Loucy (cell line): ENCODE results near the gene PIGB.
A peak's percentile ranks its signal among the peaks of the same experiment; 100 is the strongest.
"Not testable (repeated sequence)": the region's sequence is repeated elsewhere in the genome, so short reads cannot be mapped to it uniquely, and the experiment has no call there.

ENCODE experiments used
- H2AFZ ChIP-seq: fragments of 200-600 bp; sonication (generic); 2 replicates; pipeline ENCODE4 v1.6.0; 2016; ENCODE audit warnings: antibody characterized with exemption, mild to moderate bottlenecking, low read length, moderate library complexity
- H3F3A ChIP-seq: fragments of 200-600 bp; 2 replicates; pipeline ENCODE4 v1.6.0; 2016; ENCODE audit warnings: antibody characterized with exemption, low read depth, mild to moderate bottlenecking
- H3K27me3 ChIP-seq: fragments of 200-600 bp; sonication (generic); 2 replicates; pipeline ENCODE4 v1.6.1; 2014; ENCODE audit warnings: low read length, mild to moderate bottlenecking; ENCODE audit not compliant: insufficient read depth, poor library complexity, severe bottlenecking
- H3K36me3 ChIP-seq: fragments of 200-600 bp; sonication (generic); 2 replicates; pipeline ENCODE4 v1.6.1; 2016; ENCODE audit warnings: low read length; ENCODE audit not compliant: insufficient read depth
- H3K4me1 ChIP-seq: fragments of 200-600 bp; sonication (generic); 2 replicates; pipeline ENCODE4 v1.5.1; 2014; ENCODE audit warnings: low read length, mild to moderate bottlenecking; ENCODE audit not compliant: insufficient read depth, poor library complexity, severe bottlenecking
- H3K4me2 ChIP-seq: fragments of 200-600 bp; sonication (generic); 2 replicates; pipeline ENCODE4 v1.6.0; 2014; ENCODE audit warnings: antibody characterized with exemption, low read length, low read depth, mild to moderate bottlenecking; ENCODE audit not compliant: poor library complexity, severe bottlenecking
- H3K4me3 ChIP-seq: fragments of 200-600 bp; sonication (generic); 2 replicates; pipeline ENCODE4 v1.5.1; 2014; ENCODE audit warnings: low read length, mild to moderate bottlenecking, mixed read lengths; ENCODE audit not compliant: poor library complexity, severe bottlenecking
- H3K79me2 ChIP-seq: fragments of 200-600 bp; sonication (generic); 2 replicates; pipeline ENCODE4 v1.6.1; 2014; ENCODE audit warnings: low read length; ENCODE audit not compliant: insufficient read depth
- H3K9ac ChIP-seq: fragments of 200-600 bp; sonication (generic); 2 replicates; pipeline ENCODE4 v1.6.0; 2014; ENCODE audit warnings: mild to moderate bottlenecking, low read depth, low read length, moderate library complexity; ENCODE audit not compliant: poor library complexity, severe bottlenecking
- H3K9me2 ChIP-seq: fragments of 200-600 bp; sonication (generic); replicated peaks from 2 replicates; pipeline ENCODE4 v1.6.1; 2016; ENCODE audit warnings: low read depth, low read length, mixed read lengths
- H3K9me3 ChIP-seq: fragments of 200-600 bp; sonication (generic); 2 replicates; pipeline ENCODE4 v1.6.1; 2014; ENCODE audit warnings: mild to moderate bottlenecking, antibody characterized with exemption, low read length, low read depth; ENCODE audit not compliant: insufficient read depth
- H4K20me1 ChIP-seq: fragments of 200-600 bp; sonication (generic); 2 replicates; pipeline ENCODE4 v1.6.0; 2014; ENCODE audit warnings: antibody characterized with exemption, low read length, mild to moderate bottlenecking; ENCODE audit not compliant: insufficient read depth, poor library complexity, severe bottlenecking
- EZH2phosphoT487 ChIP-seq: fragments of 200-600 bp; IDR thresholded peaks from 2 replicates; pipeline ENCODE4 v1.6.1; 2018; ENCODE audit warnings: antibody characterized with exemption, mild to moderate bottlenecking, moderate library complexity, borderline replicate concordance
- TF ChIP-seq, protein P1 (sequence below): fragments of 200-600 bp; sonication (generic); conservative IDR thresholded peaks from 2 replicates; pipeline ENCODE4 v1.5.1; 2014; ENCODE audit warnings: mild to moderate bottlenecking, antibody characterized with exemption, low read length

PIGB gene

DNA sequence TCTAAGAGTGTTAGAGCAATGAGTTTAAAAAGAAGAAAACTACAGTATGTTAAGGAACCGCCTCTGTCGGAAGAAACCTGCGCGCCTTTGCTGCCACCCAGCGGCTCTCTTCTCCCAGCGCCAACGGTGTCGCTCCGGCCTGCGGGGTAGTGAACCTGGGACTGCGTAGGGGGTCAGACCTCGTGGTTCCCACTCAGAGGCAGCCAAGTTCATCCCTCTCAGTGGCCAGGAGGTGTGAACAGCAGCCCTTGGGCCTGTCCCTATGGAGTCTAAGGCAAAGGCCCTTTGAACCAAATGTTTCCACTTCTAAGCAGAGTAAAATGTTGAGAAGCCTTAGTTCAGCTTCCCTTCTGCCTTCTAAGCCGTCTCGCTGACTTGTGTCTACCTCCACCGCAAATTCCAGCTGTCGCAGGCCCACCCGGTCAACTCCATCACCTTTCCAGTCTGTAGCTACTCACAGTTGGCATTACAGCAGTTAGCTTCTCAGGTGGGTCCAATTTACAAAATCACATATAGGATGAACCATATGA is 28.4 kb upstream of the PIGB start:
- Histone ChIP-seq H2AFZ (peak overlapping the region; percentile 98), H3K4me2 (peak overlapping the region; percentile 85), H3K9me2 (no peaks in the 10 kb centered on the region), H3K4me1 (peaks cover 17% of the 10 kb centered on the region), H3K4me3 (peak overlapping the region; percentile 93), H3K9ac (peak overlapping the region; percentile 89), H4K20me1 (peaks cover 21% of the 10 kb centered on the region), H3K9me3 (no peaks in the 10 kb centered on the region), H3K36me3 (no peaks in the 10 kb centered on the region), H3K27me3 (no peaks in the 10 kb centered on the region), H3F3A (no peaks in the 10 kb centered on the region), H3K79me2 (peaks cover 47% of the 10 kb centered on the region)
- no peak for TF ChIP-seq EZH2phosphoT487
- TF ChIP-seq, protein P1, sequence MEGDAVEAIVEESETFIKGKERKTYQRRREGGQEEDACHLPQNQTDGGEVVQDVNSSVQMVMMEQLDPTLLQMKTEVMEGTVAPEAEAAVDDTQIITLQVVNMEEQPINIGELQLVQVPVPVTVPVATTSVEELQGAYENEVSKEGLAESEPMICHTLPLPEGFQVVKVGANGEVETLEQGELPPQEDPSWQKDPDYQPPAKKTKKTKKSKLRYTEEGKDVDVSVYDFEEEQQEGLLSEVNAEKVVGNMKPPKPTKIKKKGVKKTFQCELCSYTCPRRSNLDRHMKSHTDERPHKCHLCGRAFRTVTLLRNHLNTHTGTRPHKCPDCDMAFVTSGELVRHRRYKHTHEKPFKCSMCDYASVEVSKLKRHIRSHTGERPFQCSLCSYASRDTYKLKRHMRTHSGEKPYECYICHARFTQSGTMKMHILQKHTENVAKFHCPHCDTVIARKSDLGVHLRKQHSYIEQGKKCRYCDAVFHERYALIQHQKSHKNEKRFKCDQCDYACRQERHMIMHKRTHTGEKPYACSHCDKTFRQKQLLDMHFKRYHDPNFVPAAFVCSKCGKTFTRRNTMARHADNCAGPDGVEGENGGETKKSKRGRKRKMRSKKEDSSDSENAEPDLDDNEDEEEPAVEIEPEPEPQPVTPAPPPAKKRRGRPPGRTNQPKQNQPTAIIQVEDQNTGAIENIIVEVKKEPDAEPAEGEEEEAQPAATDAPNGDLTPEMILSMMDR, result peak; percentile 88

DNA sequence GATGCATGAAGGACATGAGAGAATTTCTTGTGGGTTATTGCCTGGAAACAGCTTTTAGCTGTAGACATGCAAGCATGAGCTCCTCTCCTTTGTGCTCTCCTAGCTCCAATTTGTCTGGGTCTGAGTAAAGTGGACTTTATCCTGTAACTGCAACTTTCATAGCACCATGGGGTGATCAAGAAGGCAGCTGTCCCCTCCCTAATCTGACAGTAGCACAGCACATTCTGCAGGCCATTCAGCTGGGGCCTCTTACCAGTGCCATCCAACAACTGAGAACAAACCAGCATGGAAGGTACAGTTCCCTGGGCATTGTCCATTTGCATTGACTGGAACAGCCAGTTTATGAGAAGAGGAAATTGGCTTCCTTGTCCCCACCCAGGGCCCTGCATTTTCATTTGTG is 21.7 kb upstream of the PIGB start:
- Histone ChIP-seq H3K9me2 (no peaks in the 10 kb centered on the region), H3K4me2 (no peak overlapping the region), H3K79me2 (no peaks in the 10 kb centered on the region), H2AFZ (no peak overlapping the region), H3K36me3 (no peaks in the 10 kb centered on the region), H3K9ac (no peak overlapping the region), H3K4me1 (no peaks in the 10 kb centered on the region), H3K27me3 (no peaks in the 10 kb centered on the region), H3K4me3 (no peak overlapping the region), H4K20me1 (no peaks in the 10 kb centered on the region), H3F3A (no peaks in the 10 kb centered on the region), H3K9me3 (no peaks in the 10 kb centered on the region)
- TF ChIP-seq EZH2phosphoT487, result no peak
- TF ChIP-seq, protein P1, result no peak

DNA sequence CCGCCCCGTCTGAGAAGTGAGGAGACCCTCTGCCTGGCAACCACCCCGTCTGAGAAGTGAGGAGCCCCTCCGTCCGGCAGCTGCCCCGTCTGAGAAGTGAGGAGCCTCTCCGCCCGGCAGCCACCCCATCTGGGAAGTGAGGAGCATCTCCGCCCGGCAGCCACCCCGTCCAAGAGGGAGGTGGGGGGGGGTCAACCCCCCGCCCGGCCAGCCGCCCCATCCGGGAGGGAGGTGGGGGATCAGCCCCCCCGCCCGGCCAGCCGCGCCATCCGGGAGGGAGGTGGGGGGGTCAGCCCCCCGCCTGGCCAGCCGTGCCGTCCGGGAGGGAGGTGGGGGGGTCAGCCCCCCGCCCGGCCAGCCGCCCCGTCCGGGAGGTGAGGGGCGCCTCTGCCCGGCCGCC is 16.2 kb upstream of the PIGB start:
- H2AFZ ChIP-seq, H3K9me3 ChIP-seq, H3K4me3 ChIP-seq, H4K20me1 ChIP-seq, H3K4me1 ChIP-seq, H3K9me2 ChIP-seq, H3K4me2 ChIP-seq, H3K79me2 ChIP-seq, H3K27me3 ChIP-seq, H3F3A ChIP-seq, H3K36me3 ChIP-seq, H3K9ac ChIP-seq: not testable (repeated sequence)

DNA sequence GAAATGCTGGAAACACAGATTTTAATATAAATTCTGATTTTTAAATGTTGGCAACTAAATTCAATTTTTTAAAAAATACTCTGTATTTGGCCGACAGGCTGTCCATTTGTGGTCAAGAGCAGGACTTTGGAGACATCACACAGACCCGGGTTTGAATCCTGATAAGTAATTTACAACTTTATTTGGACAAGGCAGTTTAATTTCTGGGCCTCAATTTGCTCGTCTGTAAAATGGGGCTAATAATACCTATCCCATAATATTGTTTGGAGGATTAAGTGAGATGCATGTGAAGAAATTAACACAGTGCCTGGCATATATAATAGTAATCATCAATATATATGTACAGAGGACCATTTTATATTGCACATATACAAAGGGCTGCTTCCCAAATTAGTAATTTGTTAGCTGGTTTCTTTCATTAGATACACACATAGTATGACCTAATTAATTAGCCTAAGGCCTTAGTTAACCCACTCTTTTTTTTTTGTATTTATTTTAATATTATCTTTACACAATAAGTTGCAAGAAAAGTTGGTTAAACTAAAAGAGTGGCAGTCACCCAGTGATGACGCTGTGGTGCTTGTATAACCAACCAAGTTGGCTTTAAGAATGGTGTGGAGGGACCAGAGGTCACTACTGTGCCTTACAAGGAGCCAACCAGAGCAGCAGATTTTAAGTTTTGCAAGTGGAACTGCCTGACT is 665 bp downstream of the PIGB start:
- Histone ChIP-seq H3K4me2 (peak overlapping the region; percentile 95), H3K9me3 (no peaks in the 10 kb centered on the region), H3K27me3 (no peaks in the 10 kb centered on the region), H3K4me3 (peak overlapping the region; percentile 93), H3K36me3 (no peaks in the 10 kb centered on the region), H4K20me1 (no peaks in the 10 kb centered on the region), H3K79me2 (peaks cover 77% of the 10 kb centered on the region), H3K9ac (peak overlapping the region; percentile 97), H3F3A (no peaks in the 10 kb centered on the region), H3K9me2 (no peaks in the 10 kb centered on the region), H2AFZ (peak overlapping the region; percentile 92), H3K4me1 (peaks cover 54% of the 10 kb centered on the region)
- no peak for TF ChIP-seq EZH2phosphoT487
- TF ChIP-seq, protein P1, result no peak
